Neural cell (in vitro differentiated cells): ENCODE results near the gene VARS1. TPM values are rescaled to one million over a fixed set of nuclear protein-coding genes. Genes with fewer than 3 reads are reported as not detected.

Experiments used
- H2AFZ ChIP-seq: fragments of 200-600, 300-800 bp; sonication (generic), shearing (Covaris generic); 2 replicates; pipeline ENCODE4 v1.6.0; 2014; ENCODE audit warnings: low read depth, mild to moderate bottlenecking, antibody characterized with exemption, low read length, moderate library complexity
- H3F3A ChIP-seq: fragments of 200-600 bp; shearing (Covaris generic); 2 replicates; pipeline ENCODE4 v1.6.1; 2016; ENCODE audit warnings: mild to moderate bottlenecking, moderate library complexity, mixed read lengths, antibody characterized with exemption, low read length; ENCODE audit not compliant: insufficient read depth, poor library complexity, severe bottlenecking
- H3K27ac ChIP-seq: fragments of 200-600, 300-800 bp; sonication (generic), shearing (Covaris generic); 2 replicates; pipeline ENCODE4 v1.5.1; 2014; ENCODE audit warnings: mild to moderate bottlenecking, low read length, moderate library complexity
- H3K27me3 ChIP-seq: fragments of 300-800, 200-600 bp; sonication (generic), shearing (Covaris generic); 2 replicates; pipeline ENCODE4 v1.6.0; 2014; ENCODE audit warnings: mild to moderate bottlenecking, low read depth, low read length, moderate library complexity; ENCODE audit not compliant: insufficient read depth
- H3K36me3 ChIP-seq: fragments of 300-800, 200-600 bp; sonication (generic), shearing (Covaris generic); 2 replicates; pipeline ENCODE4 v1.5.1; 2014; ENCODE audit warnings: mild to moderate bottlenecking, antibody characterized with exemption, low read length, moderate library complexity; ENCODE audit not compliant: insufficient read depth
- H3K4me2 ChIP-seq: fragments of 300-800, 200-600 bp; sonication (generic), shearing (Covaris generic); 2 replicates; pipeline ENCODE4 v1.6.0; 2014; ENCODE audit warnings: mild to moderate bottlenecking, low read length
- H3K4me3 ChIP-seq: fragments of 300-800, 200-600 bp; sonication (generic), shearing (Covaris generic); 2 replicates; pipeline ENCODE4 v1.5.1; 2014; ENCODE audit warnings: mild to moderate bottlenecking, low read length, moderate library complexity
- H3K79me2 ChIP-seq: fragments of 200-600 bp; shearing (Covaris generic); replicated peaks from 2 replicates; pipeline ENCODE4 v1.6.0; 2014; ENCODE audit warnings: mild to moderate bottlenecking, low read length, moderate library complexity; ENCODE audit not compliant: insufficient read depth
- H3K9ac ChIP-seq: fragments of 300-800, 200-600 bp; sonication (generic), shearing (Covaris generic); 2 replicates; pipeline ENCODE4 v1.6.1; 2016; ENCODE audit warnings: mild to moderate bottlenecking, low read length, mixed read lengths
- H3K9me2 ChIP-seq: fragments of 200-600 bp; shearing (Covaris generic); 2 replicates; pipeline ENCODE4 v1.6.1; 2016; ENCODE audit warnings: mild to moderate bottlenecking, low read length, mixed read lengths; ENCODE audit not compliant: insufficient read depth
- H3K9me3 ChIP-seq: fragments of 200-600, 300-800 bp; sonication (generic), shearing (Covaris generic); 2 replicates; pipeline ENCODE4 v1.6.1; 2016; ENCODE audit warnings: mild to moderate bottlenecking, mixed run types, low read length, moderate library complexity, mixed read lengths
- H4K20me1 ChIP-seq: fragments of 200-600 bp; shearing (Covaris generic); 2 replicates; pipeline ENCODE4 v1.6.1; 2016; ENCODE audit warnings: mild to moderate bottlenecking, mixed run types; ENCODE audit not compliant: insufficient read depth
- CTCF ChIP-seq: fragments of 450-650 bp; IDR thresholded peaks from 2 replicates; pipeline ENCODE4 v1.5.1; 2014; ENCODE audit warnings: antibody characterized with exemption, mild to moderate bottlenecking, moderate library complexity; ENCODE audit not compliant: poor library complexity, severe bottlenecking
- EP300 ChIP-seq: fragments of 450-650 bp; conservative IDR thresholded peaks from 2 replicates; pipeline ENCODE4 v1.6.1; 2014; ENCODE audit warnings: antibody characterized with exemption, mild to moderate bottlenecking, moderate library complexity; ENCODE audit not compliant: poor library complexity, severe bottlenecking
- EZH2 ChIP-seq: fragments of 200-600, 300-800 bp; shearing (Covaris generic), sonication (generic); IDR thresholded peaks from 2 replicates; pipeline ENCODE4 v1.6.1; 2014; ENCODE audit warnings: antibody characterized with exemption, low read length, borderline replicate concordance, mild to moderate bottlenecking; ENCODE audit not compliant: insufficient read depth, poor library complexity, severe bottlenecking
- MXI1 ChIP-seq: fragments of 450-650 bp; conservative IDR thresholded peaks from 2 replicates; pipeline ENCODE4 v1.6.1; 2014; ENCODE audit warnings: antibody characterized with exemption, mild to moderate bottlenecking; ENCODE audit not compliant: poor library complexity, severe bottlenecking
- POLR2AphosphoS5 ChIP-seq: IDR thresholded peaks from 2 replicates; pipeline ENCODE4 v1.6.1; 2012
- RAD21 ChIP-seq: fragments of 450-650 bp; conservative IDR thresholded peaks from 2 replicates; pipeline ENCODE4 v1.6.1; 2014; ENCODE audit warnings: antibody characterized with exemption, mild to moderate bottlenecking, moderate library complexity
- REST ChIP-seq: IDR thresholded peaks from 2 replicates; pipeline ENCODE4 v1.6.1; 2012; ENCODE audit warnings: borderline replicate concordance
- SMC3 ChIP-seq: fragments of 450-650 bp; conservative IDR thresholded peaks from 2 replicates; pipeline ENCODE4 v1.6.1; 2014; ENCODE audit warnings: antibody characterized with exemption, mild to moderate bottlenecking, moderate library complexity; ENCODE audit not compliant: poor library complexity
- TAF1 ChIP-seq: IDR thresholded peaks from 2 replicates; pipeline ENCODE4 v1.6.1; 2012; ENCODE audit warnings: low read depth
- polyA plus RNA-seq: library from polyadenylated mRNA; depleted of rRNA; stranded (reverse); fragments of >200 nt; gene quantifications from 2 replicates; pipeline ENCODE4 v1.2.3, GENCODE V29; 2014

Gene VARS1
- polyA plus RNA-seq, 1 donor from 2014 or later, result 40.9 TPM

GRCh38 chr6:31797588-31797987 is 2.0 kb upstream of the VARS1 start:
- no peaks in the 10 kb centered on the region for H4K20me1 ChIP-seq
- no peak overlapping the region for H2AFZ ChIP-seq
- no peak overlapping the region for H3K9ac ChIP-seq
- no peak overlapping the region for H3K4me3 ChIP-seq
- H3K9me3 ChIP-seq, result no peaks in the 10 kb centered on the region
- peaks cover 18% of the 10 kb centered on the region for H3K79me2 ChIP-seq
- H3F3A ChIP-seq, result no peaks in the 10 kb centered on the region
- no peak overlapping the region for H3K4me2 ChIP-seq
- H3K27ac ChIP-seq, result no peak overlapping the region
- no peaks in the 10 kb centered on the region for H3K27me3 ChIP-seq
- TF ChIP-seq EZH2 (no peak), SMC3 (no peak), RAD21 (no peak), CTCF (no peak), EP300 (no peak), POLR2AphosphoS5 (no peak), MXI1 (no peak), REST (no peak), TAF1 (no peak)
- H3K9me2 ChIP-seq, result no peaks in the 10 kb centered on the region
- H3K36me3 ChIP-seq, result no peaks in the 10 kb centered on the region

GRCh38 chr6:31796993-31797385 is 1.4 kb upstream of the VARS1 start:
- Histone ChIP-seq H3K4me3 (no peak overlapping the region), H3K36me3 (no peaks in the 10 kb centered on the region), H3K9me2 (no peaks in the 10 kb centered on the region), H3K27me3 (no peaks in the 10 kb centered on the region), H3F3A (no peaks in the 10 kb centered on the region), H4K20me1 (no peaks in the 10 kb centered on the region), H3K9me3 (no peaks in the 10 kb centered on the region), H3K79me2 (peaks cover 18% of the 10 kb centered on the region), H3K27ac (no peak overlapping the region), H3K9ac (no peak overlapping the region), H2AFZ (no peak overlapping the region), H3K4me2 (no peak overlapping the region)
- TF ChIP-seq CTCF (no peak), TAF1 (no peak), REST (no peak), MXI1 (no peak), SMC3 (no peak), RAD21 (no peak), EZH2 (no peak), POLR2AphosphoS5 (no peak), EP300 (no peak)
